K562 (cell line): ENCODE data around the gene GLTPD2. TPM values are rescaled to one million over a fixed set of nuclear protein-coding genes. Genes with fewer than 3 reads are reported as not detected.

Experiments used
- ATAC-seq: fragments of 200-7000 bp; cut with Tn5 transposase; 3 replicates; pipeline ENCODE4 v1.9.1; 2020; ENCODE audit warnings: moderate library complexity
- BruUV-seq: library from RNA; stranded (reverse); fragments of 400-500 nt; replicated peaks from 2 replicates; lab custom pipeline; 2021; lab: Mats Ljungman, UMichigan
- CTCF ChIA-PET: fragments of 300-600 bp; formaldehyde crosslinking; extraction: SDS; loops from one replicate; lab custom pipeline; 2021; ENCODE audit warnings: low intra/inter-chr PET ratio; lab: Yijun Ruan, JAX
- POLR2A ChIA-PET: fragments of 300-600, 350-650 bp; sonication (Branson Sonifier 250); formaldehyde crosslinking; extraction: SDS; loops from one replicate; lab custom pipeline; 2021; ENCODE audit warnings: antibody characterized with exemption, inconsistent platforms; lab: Yijun Ruan, JAX
- DNase-seq, 4 experiments: peaks; one replicate each; pipeline versions ENCODE4 v3.0.0 to v3.0.0-alpha.2; 2011 to 2018; ENCODE audit warnings: low spot score in 3 of 4, mixed read lengths in 3 of 4; ENCODE audit errors: extremely low read depth in 1 of 4
- FAIRE-seq: peaks from 2 replicates; lab custom pipeline; 2011; peaks lifted over from hg19 to GRCh38; lab: Jason Lieb, UNC
- H2AFZ ChIP-seq: 2 replicates; pipeline ENCODE4 v1.6.0; 2011; ENCODE audit warnings: low read depth, low read length, control low read depth, inconsistent platforms
- H3K27ac ChIP-seq: fragments of 200-600 bp; 3 replicates; pipeline ENCODE4 v1.8.0; 2011; ENCODE audit warnings: low read depth, mild to moderate bottlenecking, control low read depth, inconsistent platforms, low read length, moderate library complexity, mixed read lengths; ENCODE audit errors: extremely low read depth
- H3K27me3 ChIP-seq, 2 experiments: fragments of 300-600 bp in 1 of 2; 2 replicates in 1 of 2; 3 replicates in 1 of 2; pipeline versions ENCODE4 v1.6.0 to v1.8.0; 2011; ENCODE audit warnings: inconsistent platforms in 2 of 2, low read length in 2 of 2, mild to moderate bottlenecking in 1 of 2, mixed read lengths in 1 of 2, moderate library complexity in 1 of 2; ENCODE audit not compliant: control insufficient read depth in 2 of 2, insufficient read depth in 2 of 2
- H3K36me3 ChIP-seq: fragments of 300-600 bp; 3 replicates; pipeline ENCODE4 v1.8.0; 2011; ENCODE audit warnings: mild to moderate bottlenecking, low read length, inconsistent platforms; ENCODE audit not compliant: control insufficient read depth, insufficient read depth
- H3K4me1 ChIP-seq, 2 experiments: fragments of 200-600 bp in 1 of 2; replicated peaks in 1 of 2; 2 replicates in 1 of 2; 3 replicates in 1 of 2; pipeline versions ENCODE4 v1.5.1 to v1.8.0; 2011; ENCODE audit warnings: inconsistent platforms in 2 of 2, low read length in 2 of 2, mild to moderate bottlenecking in 1 of 2, mixed read lengths in 1 of 2, moderate library complexity in 1 of 2; ENCODE audit not compliant: control insufficient read depth in 2 of 2, insufficient read depth in 2 of 2
- H3K4me2 ChIP-seq: 2 replicates; pipeline ENCODE4 v1.6.1; 2011; ENCODE audit warnings: low read length, control low read depth, inconsistent platforms, mixed read lengths; ENCODE audit not compliant: insufficient read depth
- H3K4me3 ChIP-seq: fragments of 200-600 bp; sonication (generic), shearing (Covaris generic); 2 replicates; pipeline ENCODE4 v1.5.1; 2016; ENCODE audit warnings: control low read depth, inconsistent platforms
- H3K79me2 ChIP-seq: fragments of 200-600 bp; 3 replicates; pipeline ENCODE4 v1.8.0; 2011; ENCODE audit warnings: low read length, inconsistent platforms; ENCODE audit not compliant: control insufficient read depth, insufficient read depth
- H3K9ac ChIP-seq, 2 experiments: 2 replicates each; pipeline versions ENCODE4 v1.6.0 to v1.6.1; 2011; ENCODE audit warnings: low read depth in 2 of 2, low read length in 2 of 2, control low read depth in 1 of 2, inconsistent platforms in 1 of 2, mild to moderate bottlenecking in 1 of 2, mixed read lengths in 1 of 2; ENCODE audit not compliant: insufficient read depth in 1 of 2
- H3K9me1 ChIP-seq: one replicate; pipeline ENCODE4 v1.6.0; 2011; ENCODE audit warnings: inconsistent platforms, mild to moderate bottlenecking, low read length, moderate library complexity; ENCODE audit not compliant: control insufficient read depth, insufficient read depth
- H3K9me3 ChIP-seq: replicated peaks from 2 replicates; pipeline ENCODE4 v1.5.1; 2011; ENCODE audit warnings: low read depth, low read length, inconsistent platforms; ENCODE audit not compliant: control insufficient read depth, insufficient read depth
- H4K20me1 ChIP-seq: replicated peaks from 2 replicates; pipeline ENCODE4 v1.6.1; 2011; ENCODE audit warnings: low read length, inconsistent platforms, mixed read lengths; ENCODE audit not compliant: control insufficient read depth, insufficient read depth
- WGBS: fragments of 100-300 bp; shearing (Covaris generic); methylation state at CpG from one replicate; pipeline ENCODE4 v1.1.6; 2016; ENCODE audit warnings: low coverage, mixed read lengths; ENCODE audit not compliant: insufficient coverage; ENCODE audit errors: missing lambda C conversion rate; 5-methylcytosine and 5-hydroxymethylcytosine counted together
- in situ Hi-C: fragments of 300-500 bp; cut with MboI; formaldehyde crosslinking; loops from 4 replicates; pipeline ENCODE4 v1.15.0; 2018; ENCODE audit warnings: inconsistent platforms, mixed read lengths
- intact Hi-C: fragments of 100-400 bp; cut with micrococcal nuclease; formaldehyde crosslinking; loops from 2 replicates; pipeline ENCODE4 v1.14.2; 2022
- polyA plus RNA-seq, 8 experiments: library from polyadenylated mRNA; depleted of rRNA in 4 of 8; stranded (reverse) in 5 of 8; unstranded in 3 of 8; fragments of >200 nt; fragmentation: Nextera tagmentation in 2 of 8; fragmentation: Illumina TruSeq in 1 of 8; extraction: Ambion mirVana in 2 of 8; extraction: Trizol in 1 of 8; gene quantifications; 2 replicates each; pipeline versions ENCODE4 v1.2.1 to v1.2.3, GENCODE V29; 2011 to 2014; ENCODE audit warnings: inconsistent platforms in 1 of 8, missing spikeins in 1 of 8
- total RNA-seq, 7 experiments: library from RNA; depleted of rRNA in 6 of 7; stranded (reverse); fragments of >200 nt in 6 of 7; fragmentation: Illumina TruSeq in 2 of 7; extraction: Trizol in 2 of 7; gene quantifications; 2 replicates each; pipeline versions ENCODE4 v1.2.1 to v1.2.3, GENCODE V29; 2011 to 2021; ENCODE audit warnings: low replicate concordance in 1 of 7
- TF ChIP-seq, protein P1 (sequence below): fragments of 250-450 bp; sonication (Bioruptor Pico); IDR thresholded peaks from 2 replicates; pipeline ENCODE4 v1.8.0; 2022; ENCODE audit warnings: inconsistent platforms, mild to moderate bottlenecking, moderate library complexity, borderline replicate concordance
- TF ChIP-seq, protein P2 (sequence below), 2 experiments: IDR thresholded peaks; 2 replicates each; pipeline ENCODE4 v1.6.1; 2011; ENCODE audit warnings: borderline replicate concordance in 1 of 2, control low read depth in 1 of 2, low read depth in 1 of 2, low read length in 1 of 2, mild to moderate bottlenecking in 1 of 2, mixed read lengths in 1 of 2, moderate library complexity in 1 of 2; ENCODE audit not compliant: insufficient read depth in 1 of 2, insufficient read length in 1 of 2, poor library complexity in 1 of 2, severe bottlenecking in 1 of 2; ENCODE audit errors: extremely low read depth in 1 of 2
- TF ChIP-seq, protein P3 (sequence below), 2 experiments: fragments of 250-450 bp in 1 of 2; fragments of 450-650 bp in 1 of 2; sonication (Bioruptor Pico) in 1 of 2; IDR thresholded peaks; 2 replicates each; pipeline versions ENCODE4 v1.6.1 to v1.8.0; 2016 to 2021; ENCODE audit warnings: mild to moderate bottlenecking in 2 of 2, moderate library complexity in 2 of 2, missing compliant biosample characterization in 1 of 2, missing genetic modification characterization in 1 of 2
- TF ChIP-seq, protein P4 (sequence below), 2 experiments: fragments of 450-650 bp in 1 of 2; sonication (generic) in 1 of 2; formaldehyde crosslinking; conservative IDR thresholded peaks; 2 replicates each; pipeline versions ENCODE4 v1.4.0 to v1.8.1; 2020 to 2022; ENCODE audit warnings: mild to moderate bottlenecking in 1 of 2, missing genetic modification reagents in 1 of 2

The GLTPD2 gene
- total and polyA plus RNA-seq, 9 of the 15 experiments (the other 6 are each of a cell fraction or from before 2014, with no cell fraction given) = not detected

DNA sequence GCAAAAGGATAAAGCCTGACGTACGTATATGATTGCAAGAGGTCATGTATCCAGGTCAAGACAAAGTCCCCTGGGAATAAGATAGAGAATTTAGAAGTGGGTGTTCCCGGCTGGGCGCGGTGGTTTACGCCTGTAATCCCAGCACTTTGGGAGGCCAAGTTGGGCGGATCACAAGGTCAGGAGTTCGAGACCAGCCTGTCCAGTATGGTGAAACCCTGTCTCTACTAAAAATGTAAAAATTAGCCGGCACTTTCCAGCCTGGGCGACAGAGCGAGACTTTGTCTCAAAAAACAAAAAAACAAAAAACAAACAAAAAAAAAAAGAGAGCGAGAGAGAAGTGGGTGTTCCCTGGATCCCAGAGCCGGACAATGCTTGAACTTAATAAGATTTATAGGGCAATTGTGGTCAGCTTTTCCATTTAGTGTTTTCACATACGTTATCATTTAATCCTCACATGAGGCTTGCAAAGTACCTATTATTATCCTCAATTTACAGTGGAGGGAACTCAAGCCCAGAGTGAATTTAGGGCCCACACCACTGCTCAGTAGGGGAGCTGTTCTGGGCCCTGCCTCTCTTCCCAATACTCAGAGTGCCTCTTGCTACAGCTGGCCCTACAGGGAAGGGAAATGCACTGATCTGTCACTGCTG, 481 bp upstream of the GLTPD2 start:
- Histone ChIP-seq H2AFZ (no peak overlapping the region), H3K9me3 (no peaks in the 10 kb centered on the region), H3K27ac (no peak overlapping the region), H3K79me2 (peaks cover 6% of the 10 kb centered on the region; the same call in 2 of the 3 replicates), H3K4me1 (peaks cover 0 to 31% of the 10 kb centered on the region in 2 experiments; a peak in 2 of 5 replicates), H3K4me3 (no peak overlapping the region), H3K9me1 (no peaks in the 10 kb centered on the region), H3K9ac (peak overlapping the region in 1 of 2 experiments; percentile 93; a peak in 1 of 4 replicates), H4K20me1 (no peaks in the 10 kb centered on the region), H3K4me2 (no peak overlapping the region; the same call in 1 of the 2 replicates), H3K36me3 (no peaks in the 10 kb centered on the region), H3K27me3 (peaks cover 3 to 11% of the 10 kb centered on the region in 2 experiments; a peak in 3 of 5 replicates)
- ATAC-seq (no peak), FAIRE-seq (no peak), DNase-seq (no peak)
- TF ChIP-seq, protein P1, sequence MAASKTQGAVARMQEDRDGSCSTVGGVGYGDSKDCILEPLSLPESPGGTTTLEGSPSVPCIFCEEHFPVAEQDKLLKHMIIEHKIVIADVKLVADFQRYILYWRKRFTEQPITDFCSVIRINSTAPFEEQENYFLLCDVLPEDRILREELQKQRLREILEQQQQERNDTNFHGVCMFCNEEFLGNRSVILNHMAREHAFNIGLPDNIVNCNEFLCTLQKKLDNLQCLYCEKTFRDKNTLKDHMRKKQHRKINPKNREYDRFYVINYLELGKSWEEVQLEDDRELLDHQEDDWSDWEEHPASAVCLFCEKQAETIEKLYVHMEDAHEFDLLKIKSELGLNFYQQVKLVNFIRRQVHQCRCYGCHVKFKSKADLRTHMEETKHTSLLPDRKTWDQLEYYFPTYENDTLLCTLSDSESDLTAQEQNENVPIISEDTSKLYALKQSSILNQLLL (CRISPR knock-in tag) = no peak
- TF ChIP-seq, protein P2, sequence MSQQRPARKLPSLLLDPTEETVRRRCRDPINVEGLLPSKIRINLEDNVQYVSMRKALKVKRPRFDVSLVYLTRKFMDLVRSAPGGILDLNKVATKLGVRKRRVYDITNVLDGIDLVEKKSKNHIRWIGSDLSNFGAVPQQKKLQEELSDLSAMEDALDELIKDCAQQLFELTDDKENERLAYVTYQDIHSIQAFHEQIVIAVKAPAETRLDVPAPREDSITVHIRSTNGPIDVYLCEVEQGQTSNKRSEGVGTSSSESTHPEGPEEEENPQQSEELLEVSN (IDR thresholded peaks at IDR 0.05; ENCODE audit: borderline replicate concordance in 1 of 2, extremely low read depth in 1 of 2, insufficient read depth in 1 of 2, insufficient read length in 1 of 2, low read depth in 1 of 2, low read length in 1 of 2, poor library complexity in 1 of 2, severe bottlenecking in 1 of 2) = no peak
- TF ChIP-seq, protein P3, sequence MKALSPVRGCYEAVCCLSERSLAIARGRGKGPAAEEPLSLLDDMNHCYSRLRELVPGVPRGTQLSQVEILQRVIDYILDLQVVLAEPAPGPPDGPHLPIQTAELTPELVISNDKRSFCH (CRISPR knock-in tag; IDR thresholded peaks at IDR 0.05) = no peak
- TF ChIP-seq, protein P3 (tag; IDR thresholded peaks at IDR 0.05) = no peak
- TF ChIP-seq, protein P4, sequence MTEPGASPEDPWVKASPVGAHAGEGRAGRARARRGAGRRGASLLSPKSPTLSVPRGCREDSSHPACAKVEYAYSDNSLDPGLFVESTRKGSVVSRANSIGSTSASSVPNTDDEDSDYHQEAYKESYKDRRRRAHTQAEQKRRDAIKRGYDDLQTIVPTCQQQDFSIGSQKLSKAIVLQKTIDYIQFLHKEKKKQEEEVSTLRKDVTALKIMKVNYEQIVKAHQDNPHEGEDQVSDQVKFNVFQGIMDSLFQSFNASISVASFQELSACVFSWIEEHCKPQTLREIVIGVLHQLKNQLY (CRISPR knock-in tag; conservative IDR thresholded peaks at IDR 0.05) = no peak
- ChIA-PET POLR2A (interaction anchor here (0.7 to 1.0 kb wide), 2 partner anchors 10 to 75 kb away, joined by 3 to 4 read pairs; no protein-coding TSS in a partner anchor), CTCF (interaction anchor here (0.6 to 2.9 kb wide), 2 partner anchors 78 to 377 kb away, joined by 6 to 13 read pairs; partner anchors contain the start of gene ARRB2)
- intact Hi-C loops = no loop called here
- in situ Hi-C loops = no loop called here
- 76% methylated on average over 10 of the region's 14 CpGs for whole genome bisulfite sequencing
- BruUV-seq = no TSS peak
